MM.1S (cell line): Measurements from ENCODE around the gene ADAMTS15.

Source experiments
- DNase-seq: peaks from one replicate; pipeline ENCODE4 v3.0.0-alpha.2; 2015
- H2AFZ ChIP-seq: fragments of 300-600 bp; sonication (generic); 2 replicates; pipeline ENCODE4 v1.6.0; 2016; ENCODE audit warnings: antibody characterized with exemption, low read length
- H3F3A ChIP-seq: fragments of 300-600 bp; sonication (generic); 2 replicates; pipeline ENCODE4 v1.6.1; 2016; ENCODE audit warnings: mild to moderate bottlenecking, antibody characterized with exemption, low read length, moderate library complexity, mixed read lengths; ENCODE audit not compliant: insufficient read depth
- H3K27ac ChIP-seq: fragments of 300-600 bp; sonication (generic); 2 replicates; pipeline ENCODE4 v1.5.1; 2016; ENCODE audit warnings: mild to moderate bottlenecking, low read length
- H3K27me3 ChIP-seq: fragments of 300-600 bp; sonication (generic); replicated peaks from 2 replicates; pipeline ENCODE4 v1.6.0; 2016; ENCODE audit warnings: low read length; ENCODE audit not compliant: insufficient read depth
- H3K36me3 ChIP-seq: fragments of 300-600 bp; sonication (generic); replicated peaks from 2 replicates; pipeline ENCODE4 v1.6.1; 2016; ENCODE audit warnings: mild to moderate bottlenecking, low read length, mixed read lengths; ENCODE audit not compliant: insufficient read depth
- H3K4me1 ChIP-seq: fragments of 300-600 bp; sonication (generic); 2 replicates; pipeline ENCODE4 v1.6.1; 2016; ENCODE audit warnings: low read length, mixed read lengths
- H3K4me2 ChIP-seq: fragments of 300-600 bp; sonication (generic); 2 replicates; pipeline ENCODE4 v1.6.0; 2016; ENCODE audit warnings: low read depth, low read length
- H3K4me3 ChIP-seq: fragments of 300-600 bp; sonication (generic); 2 replicates; pipeline ENCODE4 v1.5.1; 2016; ENCODE audit warnings: low read length, mixed read lengths
- H3K79me2 ChIP-seq: fragments of 300-600 bp; sonication (generic); 2 replicates; pipeline ENCODE4 v1.6.1; 2016; ENCODE audit warnings: mixed run types, low read length, mixed read lengths
- H3K9ac ChIP-seq: fragments of 300-600 bp; sonication (generic); 2 replicates; pipeline ENCODE4 v1.6.1; 2016; ENCODE audit warnings: low read length, mixed read lengths
- H3K9me2 ChIP-seq: fragments of 300-600 bp; sonication (generic); replicated peaks from 2 replicates; pipeline ENCODE4 v1.6.1; 2016; ENCODE audit warnings: mild to moderate bottlenecking, low read length, mixed read lengths; ENCODE audit not compliant: insufficient read depth
- H3K9me3 ChIP-seq: fragments of 300-600 bp; sonication (generic); replicated peaks from 2 replicates; pipeline ENCODE4 v1.6.1; 2016; ENCODE audit warnings: mild to moderate bottlenecking, low read length, mixed read lengths; ENCODE audit not compliant: insufficient read depth
- H4K20me1 ChIP-seq: fragments of 300-600 bp; sonication (generic); 2 replicates; pipeline ENCODE4 v1.6.1; 2016; ENCODE audit warnings: mild to moderate bottlenecking, low read length, moderate library complexity, mixed read lengths; ENCODE audit not compliant: insufficient read depth
- CTCF ChIP-seq: fragments of 300-600 bp; sonication (generic); IDR thresholded peaks from 2 replicates; pipeline ENCODE4 v1.5.1; 2016; ENCODE audit warnings: antibody characterized with exemption, low read length, mixed read lengths
- EZH2 ChIP-seq: fragments of 300-600 bp; sonication (generic); optimal IDR thresholded peaks from 2 replicates; pipeline ENCODE3; 2017; ENCODE audit warnings: low read depth, mild to moderate bottlenecking, antibody characterized with exemption, low read length, mixed read lengths
- EZH2phosphoT487 ChIP-seq: fragments of 300-600 bp; sonication (generic); IDR thresholded peaks from 2 replicates; pipeline ENCODE4 v1.6.1; 2018; ENCODE audit warnings: antibody characterized with exemption, low read length

ADAMTS15 gene

GRCh38 chr11:130519128-130519932 is 70.9 kb downstream of the ADAMTS15 start:
- no peak overlapping the region for H3K4me2 ChIP-seq
- H3K27me3 ChIP-seq: no peaks in the 10 kb centered on the region
- no peaks in the 10 kb centered on the region for H4K20me1 ChIP-seq
- H3F3A ChIP-seq: no peaks in the 10 kb centered on the region
- H2AFZ ChIP-seq: no peak overlapping the region
- no peak for DNase-seq
- TF ChIP-seq EZH2phosphoT487: no peak
- TF ChIP-seq EZH2: no peak
- TF ChIP-seq CTCF: no peak
- no peaks in the 10 kb centered on the region for H3K79me2 ChIP-seq
- H3K4me1 ChIP-seq: no peaks in the 10 kb centered on the region
- H3K9me2 ChIP-seq: no peaks in the 10 kb centered on the region
- no peaks in the 10 kb centered on the region for H3K9me3 ChIP-seq
- H3K36me3 ChIP-seq: no peaks in the 10 kb centered on the region
- H3K9ac ChIP-seq: no peak overlapping the region
- H3K4me3 ChIP-seq: no peak overlapping the region
- H3K27ac ChIP-seq: no peak overlapping the region

- no peaks in the 10 kb centered on the region for H3K9me2 ChIP-seq
- DNase-seq: no peak
- TF ChIP-seq EZH2: no peak
- no peak for TF ChIP-seq EZH2phosphoT487
- no peak for TF ChIP-seq CTCF
- no peaks in the 10 kb centered on the region for H3K36me3 ChIP-seq
- no peaks in the 10 kb centered on the region for H3K4me1 ChIP-seq
- no peak overlapping the region for H3K4me2 ChIP-seq
- H3K9ac ChIP-seq: no peak overlapping the region
- H4K20me1 ChIP-seq: no peaks in the 10 kb centered on the region
- H3K79me2 ChIP-seq: no peaks in the 10 kb centered on the region
- no peak overlapping the region for H3K27ac ChIP-seq
- no peaks in the 10 kb centered on the region for H3K9me3 ChIP-seq
- H3F3A ChIP-seq: no peaks in the 10 kb centered on the region
- H3K27me3 ChIP-seq: no peaks in the 10 kb centered on the region
- H2AFZ ChIP-seq: no peak overlapping the region
- no peak overlapping the region for H3K4me3 ChIP-seq
These were observed 71.8 kb downstream of the ADAMTS15 start for GRCh38 chr11:130520271-130520671.

- Histone ChIP-seq H3K9me2 (no peaks in the 10 kb centered on the region), H3K79me2 (no peaks in the 10 kb centered on the region), H4K20me1 (no peaks in the 10 kb centered on the region), H3F3A (no peaks in the 10 kb centered on the region), H3K9ac (no peak overlapping the region), H3K27me3 (no peaks in the 10 kb centered on the region), H2AFZ (no peak overlapping the region), H3K4me3 (no peak overlapping the region), H3K9me3 (no peaks in the 10 kb centered on the region), H3K36me3 (no peaks in the 10 kb centered on the region), H3K4me1 (no peaks in the 10 kb centered on the region), H3K27ac (no peak overlapping the region), H3K4me2 (no peak overlapping the region)
- no peak for DNase-seq
- TF ChIP-seq EZH2phosphoT487 (no peak), CTCF (no peak)
These were observed 74.0 kb downstream of the ADAMTS15 start for GRCh38 chr11:130522284-130522961.
